HG02943 (cell line): ENCODE results near the gene DCUN1D4.

Experiments used
- ATAC-seq: cut with Tn5 transposase; IDR thresholded peaks from one replicate; pipeline ENCODE4 v1.9.1; 2021; ENCODE audit warnings: mild to moderate bottlenecking, low read depth, moderate library complexity; ENCODE audit not compliant: unreplicated experiment

The DCUN1D4 gene

DNA sequence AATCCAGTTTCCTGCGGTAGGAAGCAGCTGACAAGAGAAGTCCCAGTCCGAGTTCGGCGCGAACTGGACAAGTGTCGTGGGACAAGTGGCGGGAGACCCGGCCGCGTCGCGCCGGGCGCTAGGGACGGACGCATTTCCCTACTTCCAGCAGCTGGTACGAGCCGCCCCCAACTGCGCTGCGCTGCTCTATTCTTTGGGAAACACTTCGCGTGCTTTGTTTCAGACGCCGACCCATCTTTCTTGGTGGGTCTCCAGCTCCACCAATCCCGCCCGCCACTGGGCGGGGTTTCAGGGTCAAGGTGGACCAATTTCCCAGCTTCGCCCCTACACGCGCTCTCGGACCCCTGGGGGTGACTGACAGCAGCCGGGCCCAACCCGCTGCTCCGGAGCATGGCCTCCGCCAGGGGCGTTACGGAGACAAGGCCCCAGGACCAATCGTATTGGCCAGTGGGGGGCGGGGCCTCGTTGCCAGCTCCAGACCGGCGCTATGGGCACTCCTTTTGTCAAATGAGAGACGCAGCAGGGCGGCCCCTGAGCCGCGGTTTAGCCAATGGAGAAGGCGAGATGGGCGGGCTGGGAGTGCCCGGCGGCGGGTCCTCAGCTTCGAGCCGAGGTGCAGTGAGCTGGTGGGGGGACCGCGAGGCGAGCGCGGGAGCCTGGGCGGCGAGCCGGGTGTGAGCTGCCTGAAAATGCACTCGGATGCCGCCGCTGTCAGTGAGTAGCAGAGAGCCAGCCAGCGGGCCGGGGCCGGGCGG lies at the start of gene DCUN1D4:
Gene DCUN1D4 (plus strand): TSS at position 600 of the 755 bp plus-strand sequence. CDS start 90 bp downstream, at position 690.
- ATAC-seq: peak; percentile 96

DNA sequence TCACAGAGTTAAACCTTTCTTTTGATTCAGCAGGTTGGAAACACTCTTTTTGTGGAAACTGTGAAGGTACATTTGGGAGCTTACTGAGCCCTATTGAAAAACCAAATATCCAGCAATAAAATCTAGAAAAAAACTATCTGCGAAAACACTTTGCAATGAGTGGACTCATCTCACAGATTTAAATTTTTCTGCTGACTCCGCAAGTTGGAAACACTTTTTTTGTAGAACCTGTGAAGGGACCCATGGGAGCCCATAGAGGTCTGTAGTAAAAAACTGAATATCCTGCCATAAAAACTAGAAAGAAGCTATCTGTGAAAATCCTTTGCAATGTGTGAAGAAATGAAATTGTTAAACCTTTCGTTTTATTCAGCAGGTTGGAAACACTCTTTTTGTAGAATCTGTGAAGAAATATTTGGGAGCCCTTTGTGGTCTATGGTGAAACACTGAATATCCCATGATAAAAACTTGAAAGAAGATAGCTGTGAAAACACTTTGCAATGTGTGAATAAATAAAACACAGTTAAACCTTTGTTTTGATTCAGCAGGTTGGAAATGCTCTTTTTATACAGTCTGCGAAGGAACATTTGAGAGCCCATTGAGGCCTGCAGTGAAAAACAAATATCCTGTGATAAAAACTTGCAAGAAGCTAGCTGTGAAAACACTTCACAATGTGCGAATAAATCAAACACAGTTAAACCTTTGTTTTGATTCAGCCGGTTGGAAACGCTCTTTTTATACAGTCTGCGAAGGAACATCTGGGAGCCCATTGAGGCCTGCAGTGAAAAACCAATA lies 22.3 kb upstream of the DCUN1D4 start:
- ATAC-seq: no peak

DNA sequence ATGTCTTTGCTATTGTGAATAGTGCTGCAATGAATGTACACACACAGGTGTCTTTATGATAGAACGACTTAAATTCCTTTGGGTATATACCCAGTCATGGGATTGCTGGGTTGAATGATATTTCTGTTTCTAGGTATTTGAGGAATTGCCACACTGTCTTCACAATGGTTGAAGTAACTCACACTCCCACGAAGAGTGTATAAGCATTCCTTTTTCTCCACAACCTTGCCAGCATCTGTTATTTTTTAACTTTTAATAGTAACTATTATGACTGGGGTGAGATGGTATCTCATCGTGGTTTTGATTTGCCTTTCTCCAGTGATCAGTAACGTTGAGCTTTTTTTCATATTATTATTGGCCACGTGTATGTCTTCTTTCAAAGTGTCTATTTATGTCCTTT lies 17.6 kb upstream of the DCUN1D4 start:
- ATAC-seq: no peak

DNA sequence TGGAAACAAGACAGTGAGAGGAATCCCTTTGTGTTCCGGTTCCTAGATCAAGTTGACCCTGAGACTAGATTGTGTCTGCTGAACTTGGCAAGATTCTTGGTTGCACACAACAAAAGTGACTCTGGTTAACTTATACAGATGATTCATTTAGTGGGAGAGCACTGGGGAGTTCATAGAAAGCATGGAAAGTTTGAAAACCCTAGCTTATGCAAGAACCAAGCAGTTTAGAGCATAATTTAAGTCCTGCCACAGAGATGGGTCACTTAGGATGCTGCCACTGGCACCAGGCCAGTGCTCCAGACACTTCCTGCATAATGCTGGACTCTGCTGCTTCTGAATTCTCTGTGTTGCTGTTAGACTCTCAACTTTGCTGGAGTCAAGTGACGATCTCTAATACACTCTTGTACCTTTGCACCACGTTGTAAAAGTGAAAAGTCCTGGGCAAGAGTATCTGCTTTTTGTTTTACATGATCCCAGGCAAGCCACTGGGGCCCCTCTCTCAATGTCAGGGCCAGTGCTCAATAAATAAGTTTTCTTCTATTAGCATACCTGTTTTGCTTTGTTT lies 12.7 kb upstream of the DCUN1D4 start:
- ATAC-seq: no peak

DNA sequence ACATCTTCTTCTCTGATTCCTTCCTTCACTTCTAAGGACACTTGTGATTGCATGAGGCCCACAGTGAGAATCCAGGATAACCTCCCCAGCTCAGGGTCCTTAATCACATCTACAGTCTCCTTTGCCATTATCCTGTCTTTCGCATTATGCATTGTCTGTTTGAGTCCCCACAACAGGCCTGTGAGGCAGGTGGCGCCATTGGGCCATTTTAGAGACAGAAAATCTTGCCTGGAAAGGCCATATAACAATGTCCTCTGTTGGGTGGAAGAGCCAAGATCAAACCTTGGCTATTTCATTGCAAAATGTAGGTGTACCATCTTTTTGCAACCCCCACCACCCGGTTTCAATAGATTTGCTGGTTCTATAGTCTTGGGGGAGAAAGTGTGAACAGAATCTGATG lies 11.8 kb upstream of the DCUN1D4 start:
- ATAC-seq: no peak

DNA sequence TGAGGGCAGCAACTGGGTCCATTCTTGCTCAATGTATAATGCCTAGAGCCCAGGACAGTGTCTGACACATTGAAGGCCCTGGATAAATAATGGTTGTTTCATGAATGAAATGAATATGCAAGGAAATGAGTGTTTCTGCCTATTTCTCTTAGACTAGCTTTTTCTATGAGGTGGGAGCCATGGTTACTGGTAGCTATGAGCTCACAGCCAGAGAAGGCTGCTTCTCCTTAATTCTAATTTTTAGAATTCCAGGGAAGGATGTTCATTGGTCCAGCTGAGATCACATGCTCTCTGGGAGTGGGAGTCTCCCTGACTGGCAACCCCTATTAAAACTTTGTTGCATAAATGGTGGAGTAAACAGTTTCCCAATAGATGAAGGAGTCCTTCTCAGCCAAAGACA lies 9.7 kb upstream of the DCUN1D4 start:
- ATAC-seq: no peak

DNA sequence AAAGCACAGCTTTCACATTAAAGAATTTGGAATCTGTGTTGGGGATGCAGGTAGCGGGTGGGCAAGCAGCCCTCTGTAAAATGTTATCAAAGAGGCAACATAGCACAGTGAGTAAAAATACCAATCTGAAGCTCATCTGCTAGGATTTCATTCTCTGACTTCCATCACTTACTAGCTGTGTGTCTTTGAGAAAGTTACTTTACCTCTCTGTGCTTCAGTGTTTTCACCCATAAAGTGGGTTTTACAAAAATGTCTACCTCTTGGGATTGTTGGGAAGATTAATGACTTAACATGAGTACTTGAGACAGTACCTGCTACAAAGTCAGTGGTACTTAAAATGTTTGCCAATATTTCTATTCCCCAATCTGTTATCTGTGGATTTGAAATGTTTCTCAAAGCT lies 7.9 kb upstream of the DCUN1D4 start:
- ATAC-seq: no peak

DNA sequence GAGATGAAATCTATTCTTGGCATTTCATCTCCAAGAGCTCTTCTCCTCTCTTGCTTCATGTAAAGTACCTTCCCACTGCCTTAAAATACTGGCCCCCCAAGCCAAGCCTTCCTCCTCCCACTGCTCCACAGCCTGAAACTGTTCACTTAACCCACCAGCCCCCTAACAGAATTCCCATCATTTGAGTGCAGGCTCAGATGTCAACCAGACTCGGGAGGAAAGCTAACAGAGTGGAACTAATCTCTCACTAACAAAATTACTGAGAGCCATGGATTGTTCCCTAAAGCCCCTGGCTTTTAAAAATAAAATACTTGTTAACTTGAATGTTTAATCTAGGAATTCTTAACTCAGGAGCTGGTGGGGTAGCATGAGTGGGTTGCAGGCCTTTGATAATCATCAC lies 7.1 kb upstream of the DCUN1D4 start:
- ATAC-seq: no peak

DNA sequence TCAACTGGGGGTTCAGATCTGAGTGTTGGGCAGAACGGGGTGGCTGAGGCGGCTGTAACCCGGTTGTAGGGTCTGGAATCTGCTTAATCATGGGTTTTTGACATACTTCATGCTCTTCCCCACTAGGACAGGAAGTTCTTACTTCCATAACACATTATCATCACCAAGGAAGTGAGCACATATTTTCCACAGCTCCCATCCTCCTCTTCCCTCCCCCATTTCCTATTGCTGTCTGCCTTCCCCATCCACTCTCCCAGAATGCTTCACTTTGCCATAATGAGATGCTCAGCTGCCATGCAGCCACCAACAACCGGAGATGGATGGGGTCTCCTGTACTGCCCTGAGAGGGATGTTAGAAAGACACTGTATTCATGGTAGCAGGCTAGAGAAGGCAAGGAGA lies 6.4 kb upstream of the DCUN1D4 start:
- no peak for ATAC-seq

DNA sequence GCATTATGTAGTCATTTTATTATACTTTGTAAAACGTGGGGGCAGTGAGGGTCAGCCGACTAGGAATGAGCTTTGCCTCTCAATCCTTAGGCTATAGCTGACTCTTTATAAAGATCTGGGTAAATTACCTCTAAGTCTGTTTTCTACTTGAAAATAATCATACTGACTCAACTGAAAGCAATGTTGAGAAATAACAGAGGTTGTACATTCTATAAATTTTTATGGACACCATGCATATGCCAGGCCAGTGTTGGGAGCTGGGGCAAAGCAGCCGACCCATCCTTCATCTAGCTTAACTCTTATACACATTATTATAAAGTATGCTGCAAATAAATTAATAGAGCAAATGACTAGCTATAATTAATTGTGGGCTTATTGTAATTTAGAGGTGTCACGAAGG lies 2.2 kb upstream of the DCUN1D4 start:
- ATAC-seq: no peak

DNA sequence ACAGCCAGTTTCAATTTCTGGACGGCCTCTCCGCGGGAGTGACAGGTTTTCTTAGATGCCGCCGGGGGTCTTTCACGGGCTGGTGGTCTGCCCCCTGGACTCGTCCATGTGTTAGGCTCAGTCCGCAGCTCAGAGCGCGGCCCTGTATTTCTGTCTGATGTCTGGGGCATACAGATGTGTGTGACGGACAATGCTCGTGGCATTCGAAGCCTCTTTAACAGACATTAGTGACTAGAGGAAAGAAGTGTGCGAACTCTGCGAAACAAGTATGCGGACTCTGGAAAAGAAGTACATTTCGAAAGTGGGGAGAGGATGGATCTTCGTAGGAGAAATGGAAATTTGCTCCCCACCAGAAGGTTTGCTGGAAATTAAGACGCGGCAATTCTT lies 793 bp upstream of the DCUN1D4 start:
- no peak for ATAC-seq

DNA sequence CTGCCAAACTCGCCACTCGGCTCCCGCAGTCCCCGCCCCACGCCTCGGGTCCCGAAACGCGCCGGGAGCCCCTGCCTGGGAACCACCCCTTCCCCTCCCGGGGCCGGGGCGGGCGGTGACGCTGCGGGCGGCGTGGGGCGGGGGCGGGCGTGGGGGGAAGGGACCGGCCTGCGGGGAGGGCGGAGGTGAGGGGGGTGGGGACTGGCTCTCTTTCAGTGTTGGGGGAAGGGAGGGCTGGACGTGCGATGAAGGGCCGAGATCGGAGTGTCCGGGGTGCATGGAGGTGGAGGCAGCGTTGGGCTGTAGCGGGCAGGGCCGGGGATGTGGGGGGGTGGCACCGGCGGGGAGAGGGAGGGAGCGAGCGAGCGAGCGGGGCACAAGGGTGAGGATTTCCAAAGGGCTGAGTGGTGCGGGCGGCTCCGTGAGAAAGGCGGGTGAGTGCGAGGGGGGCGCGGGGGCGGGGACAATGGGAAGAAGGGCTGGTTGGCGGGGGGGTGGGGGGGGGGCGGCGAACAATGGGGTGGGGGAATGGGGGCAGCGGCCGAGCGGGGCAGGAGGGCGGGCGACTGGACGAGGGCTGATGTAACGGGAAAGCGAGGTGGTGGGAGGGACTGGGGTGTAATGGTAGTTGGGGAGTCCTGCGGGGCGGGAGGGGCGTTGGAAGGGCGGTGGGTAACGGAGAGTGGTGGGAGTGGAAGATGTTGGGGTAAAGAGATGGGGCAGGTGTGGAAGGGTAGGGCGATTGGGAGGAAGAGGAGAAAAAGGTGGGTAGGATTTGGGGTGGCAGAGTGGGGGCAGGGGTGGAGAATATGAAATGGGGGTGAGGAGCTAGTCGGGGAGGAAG lies 578 bp downstream of the DCUN1D4 start:
- ATAC-seq: peak; percentile 30

DNA sequence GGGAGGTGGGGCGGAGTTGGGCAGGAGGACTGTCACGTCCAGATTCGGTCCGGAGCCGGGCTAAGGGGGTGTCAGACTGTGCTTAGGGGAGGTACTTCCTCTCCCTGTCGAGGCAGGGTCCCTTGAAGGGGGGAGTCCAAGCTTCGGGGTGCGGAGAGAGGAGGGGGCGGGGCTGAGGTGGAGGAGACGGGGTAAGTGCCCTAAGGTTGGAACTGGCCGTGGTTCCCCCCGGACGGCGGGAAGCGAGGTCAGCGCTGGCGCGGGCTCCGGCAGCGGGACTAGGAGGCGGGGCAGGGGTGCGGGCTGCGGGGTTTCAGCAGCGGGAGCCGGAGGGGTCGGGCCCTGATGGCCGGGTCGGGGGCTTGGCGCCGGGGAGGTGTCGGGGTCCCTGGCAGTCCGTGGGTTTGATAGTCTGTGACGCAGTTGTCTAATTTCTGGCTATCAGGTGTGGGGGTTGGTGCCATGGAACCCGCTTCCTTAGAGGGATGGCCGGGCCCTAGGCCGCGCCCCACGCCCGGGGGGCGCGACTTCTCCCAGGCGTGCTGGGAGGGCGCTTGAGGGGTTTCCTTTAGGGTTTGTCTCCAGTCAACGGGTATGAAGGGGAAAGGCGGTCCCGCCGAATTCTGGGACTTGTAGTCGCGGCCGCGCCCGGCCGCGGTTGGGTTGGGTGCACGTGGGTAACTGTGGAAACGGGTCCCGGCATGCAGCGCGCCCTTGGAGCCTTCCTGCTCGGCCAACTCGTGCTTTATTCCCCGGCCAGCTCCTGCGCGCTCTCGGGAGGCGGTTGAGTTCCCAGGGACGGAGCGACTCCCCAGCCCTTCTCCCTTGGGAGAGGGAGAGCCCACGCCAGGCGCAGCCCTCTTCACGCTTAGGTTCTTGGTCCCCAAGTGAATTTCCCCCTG lies 1.5 kb downstream of the DCUN1D4 start:
- peak; percentile 38 for ATAC-seq

DNA sequence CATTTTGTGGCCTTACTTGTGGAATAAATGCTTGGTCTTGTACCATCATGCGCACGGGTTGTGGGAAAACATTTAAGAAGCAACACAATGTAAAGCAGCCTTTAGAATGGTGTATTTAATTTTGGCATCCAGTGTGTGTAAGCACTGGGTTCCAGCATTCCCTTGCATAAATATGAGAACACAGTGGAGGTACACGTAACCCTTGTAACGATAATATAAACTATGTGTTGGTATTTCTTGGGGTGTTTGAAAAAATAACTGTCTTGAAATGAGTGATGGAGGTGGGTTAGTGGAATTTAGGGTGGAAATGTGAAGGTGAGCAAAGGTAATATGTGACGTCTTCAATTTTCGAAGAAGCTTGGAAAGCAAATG lies 2.1 kb downstream of the DCUN1D4 start:
- ATAC-seq: no peak

DNA sequence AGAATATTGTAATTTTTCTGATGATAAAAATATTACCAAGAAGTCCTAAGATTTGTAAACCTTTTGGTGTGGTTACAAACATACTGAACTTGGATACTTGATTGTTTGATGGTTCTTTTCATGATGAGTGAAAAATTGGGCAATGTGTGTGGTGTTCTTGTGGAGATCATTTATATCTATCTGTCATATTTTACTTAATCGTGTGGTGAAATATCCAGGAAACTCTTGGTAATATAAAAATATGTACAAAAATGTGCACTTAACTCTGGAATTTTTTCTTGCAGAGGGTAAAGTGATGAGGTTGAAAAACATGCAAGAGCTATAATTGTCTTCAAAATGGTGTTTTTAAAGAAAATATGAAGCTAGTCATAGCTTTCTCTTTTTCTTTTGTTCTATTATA lies 2.8 kb downstream of the DCUN1D4 start:
- ATAC-seq: no peak

DNA sequence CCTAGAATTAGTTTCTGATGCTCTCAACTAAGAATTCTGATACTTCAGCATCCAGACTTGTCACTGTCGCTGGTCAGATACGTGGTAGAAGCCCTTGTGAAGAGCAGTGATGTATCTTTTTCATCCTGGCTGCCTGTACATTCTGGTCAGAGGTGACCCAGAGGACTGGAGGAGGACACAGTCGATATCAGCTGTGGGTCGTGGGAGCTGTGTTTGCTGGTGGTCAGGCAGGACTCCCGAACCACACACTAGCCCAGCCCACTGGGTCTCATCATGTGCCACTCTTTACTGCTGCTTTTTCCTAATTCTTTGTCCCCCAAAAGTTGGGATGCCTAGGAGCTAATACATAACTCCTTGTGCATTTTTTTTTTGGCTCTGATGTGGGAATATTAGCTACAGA lies 6.5 kb downstream of the DCUN1D4 start:
- ATAC-seq: no peak

DNA sequence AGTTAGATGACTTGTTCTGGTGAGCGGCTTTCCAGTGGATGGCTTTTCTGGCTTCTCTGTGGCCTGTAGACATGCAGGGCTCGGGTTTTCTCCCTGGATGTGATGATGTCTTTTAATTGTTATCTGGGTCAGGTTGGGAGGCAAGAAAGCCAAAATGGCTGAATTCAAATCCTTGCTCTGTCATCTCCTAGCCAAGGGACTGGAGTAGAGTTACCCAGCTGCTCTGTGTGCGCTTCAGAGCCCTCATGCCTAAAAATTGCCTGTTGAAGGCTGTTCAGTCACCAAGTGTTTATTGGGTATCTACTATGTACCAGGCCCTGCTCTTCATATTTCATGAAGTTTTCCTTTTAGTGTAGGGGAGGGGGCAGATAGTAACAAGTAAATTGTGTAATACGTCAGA lies 7.3 kb downstream of the DCUN1D4 start:
- no peak for ATAC-seq

DNA sequence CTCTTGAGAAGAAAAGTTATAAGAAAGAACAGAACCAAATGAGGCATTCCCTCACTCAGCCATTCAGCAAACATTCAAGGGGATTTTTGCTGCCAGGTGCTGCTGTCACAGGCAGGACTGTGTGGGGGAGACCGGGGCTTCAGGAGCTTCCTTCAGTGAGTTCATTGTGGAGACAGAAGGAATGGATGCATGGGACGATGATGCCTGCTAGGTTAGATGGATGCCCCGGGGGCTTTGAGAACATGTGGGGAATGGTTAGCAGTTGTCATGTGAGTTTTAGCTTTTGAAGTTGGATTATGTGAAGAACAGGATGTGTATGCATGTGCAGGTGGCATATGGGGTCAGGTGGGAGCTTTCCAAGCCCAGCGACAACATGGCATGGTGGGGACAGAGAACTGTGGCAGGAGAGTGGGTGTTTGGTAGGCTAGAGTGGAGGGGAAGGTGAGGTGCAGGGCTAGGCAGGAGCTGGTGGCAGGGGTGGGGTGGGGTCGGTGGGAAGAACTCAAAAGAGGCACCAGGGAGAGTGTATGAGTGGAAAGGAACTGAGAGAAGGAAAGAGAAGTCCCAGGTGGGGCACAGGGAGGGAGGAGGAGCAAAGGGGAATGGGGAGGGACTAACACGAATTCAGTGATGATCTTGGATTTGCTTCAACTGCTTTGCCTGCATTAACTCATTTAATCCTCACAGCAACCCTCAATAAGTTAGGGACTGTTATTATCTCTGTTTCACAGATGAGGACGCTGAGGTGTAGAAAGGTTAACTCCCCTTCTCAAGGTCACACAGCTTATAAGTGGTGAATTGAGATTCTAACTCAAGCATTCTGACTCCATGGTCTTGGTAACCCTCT lies 8.4 kb downstream of the DCUN1D4 start:
- ATAC-seq: no peak

DNA sequence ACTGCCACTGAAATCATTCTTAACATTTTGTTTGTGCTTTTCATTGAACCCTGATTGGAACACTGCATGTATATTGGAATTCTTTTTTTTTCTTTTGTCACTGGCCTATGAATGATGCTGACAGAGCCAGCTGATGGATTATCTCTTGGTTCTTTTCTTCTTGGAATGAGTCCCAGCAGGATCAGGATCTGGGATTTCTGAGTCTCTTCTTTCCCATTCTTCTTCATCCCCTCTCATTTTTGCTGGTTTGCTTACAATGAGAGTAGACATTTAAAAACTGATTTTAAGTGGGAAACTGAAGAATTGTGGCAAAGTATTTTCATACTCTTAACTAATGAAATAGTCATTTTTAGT lies 9.0 kb downstream of the DCUN1D4 start:
- no peak for ATAC-seq
